HepG2 (cell line): Measurements from ENCODE around the gene HDLBP. TPM values are rescaled to one million over a fixed set of nuclear protein-coding genes. Genes with fewer than 3 reads are reported as not detected.

Experiments
- ATF7 ChIP-seq, 2 experiments: fragments of 450-650 bp in 1 of 2; sonication (generic) in 1 of 2; formaldehyde crosslinking in 1 of 2; IDR thresholded peaks; 2 replicates each; pipeline versions ENCODE4 v1.4.0 to v1.6.1; 2016 to 2020; ENCODE audit warnings: antibody characterized with exemption in 1 of 2, mild to moderate bottlenecking in 1 of 2, missing genetic modification reagents in 1 of 2
- CHCHD3 ChIP-seq: sonication (generic); formaldehyde crosslinking; IDR thresholded peaks from 2 replicates; pipeline ENCODE4 v1.8.0; 2022; ENCODE audit warnings: mild to moderate bottlenecking, missing genetic modification reagents, moderate library complexity
- DNMT3B ChIP-seq: conservative IDR thresholded peaks from 2 replicates; pipeline ENCODE4 v1.6.1; 2016; ENCODE audit warnings: missing biosample characterization, control low read depth
- ESRRA ChIP-seq: sonication (generic); formaldehyde crosslinking; IDR thresholded peaks from 2 replicates; pipeline ENCODE4 v1.5.1; 2020; ENCODE audit warnings: mild to moderate bottlenecking, low read depth, missing genetic modification reagents
- GATAD2A ChIP-seq: IDR thresholded peaks from 2 replicates; pipeline ENCODE4 v1.6.1; 2016
- KDM5A ChIP-seq: fragments of 200-600 bp; sonication (generic); IDR thresholded peaks from 2 replicates; pipeline ENCODE4 v1.7.0; 2018; ENCODE audit warnings: antibody characterized with exemption, mild to moderate bottlenecking, low read length, borderline replicate concordance
- MEIS1 ChIP-seq: sonication (generic); formaldehyde crosslinking; IDR thresholded peaks from 2 replicates; pipeline ENCODE4 v1.9.0; 2021; ENCODE audit warnings: mild to moderate bottlenecking, missing genetic modification reagents, moderate library complexity, borderline replicate concordance
- MLX ChIP-seq: IDR thresholded peaks from 2 replicates; pipeline ENCODE4 v1.6.1; 2016
- ONECUT2 ChIP-seq: sonication (generic); formaldehyde crosslinking; IDR thresholded peaks from 2 replicates; pipeline ENCODE4 v1.4.0; 2020; ENCODE audit warnings: missing genetic modification reagents
- PHF8 ChIP-seq: sonication (generic); formaldehyde crosslinking; IDR thresholded peaks from 2 replicates; pipeline ENCODE4 v1.5.0; 2020; ENCODE audit warnings: missing genetic modification reagents
- ZFP62 ChIP-seq: sonication (generic); formaldehyde crosslinking; IDR thresholded peaks from 2 replicates; pipeline ENCODE4 v1.4.0; 2020; ENCODE audit warnings: missing genetic modification reagents
- ZMAT3 ChIP-seq: sonication (generic); formaldehyde crosslinking; conservative IDR thresholded peaks from 2 replicates; pipeline ENCODE4 v1.7.0; 2021; ENCODE audit warnings: missing genetic modification reagents
- ZNF383 ChIP-seq: sonication (generic); formaldehyde crosslinking; IDR thresholded peaks from 2 replicates; pipeline ENCODE4 v1.4.0; 2020; ENCODE audit warnings: missing genetic modification reagents, mild to moderate bottlenecking, borderline replicate concordance
- ZNF605 ChIP-seq: sonication (generic); formaldehyde crosslinking; IDR thresholded peaks from 2 replicates; pipeline ENCODE4 v1.8.0; 2022; ENCODE audit warnings: mild to moderate bottlenecking, missing genetic modification reagents
- ZNF678 ChIP-seq: sonication (generic); formaldehyde crosslinking; IDR thresholded peaks from 2 replicates; pipeline ENCODE4 v1.4.0; 2020; ENCODE audit warnings: mild to moderate bottlenecking, missing genetic modification reagents
- ZNF761 ChIP-seq: sonication (generic); formaldehyde crosslinking; conservative IDR thresholded peaks from 2 replicates; pipeline ENCODE4 v1.4.0; 2020; ENCODE audit warnings: mild to moderate bottlenecking, missing genetic modification reagents
- ZNF800 ChIP-seq: sonication (generic); formaldehyde crosslinking; IDR thresholded peaks from 2 replicates; pipeline ENCODE4 v1.4.0; 2020; ENCODE audit warnings: missing genetic modification reagents
- ZSCAN20 ChIP-seq: sonication (generic); formaldehyde crosslinking; IDR thresholded peaks from 2 replicates; pipeline ENCODE4 v1.4.0; 2020; ENCODE audit warnings: missing genetic modification reagents, mild to moderate bottlenecking, borderline replicate concordance
- polyA plus RNA-seq, 8 experiments: library from polyadenylated mRNA; depleted of rRNA in 3 of 8; stranded (reverse) in 7 of 8; unstranded in 1 of 8; fragments of >200 nt; fragmentation: Illumina TruSeq in 4 of 8; extraction: Trizol in 4 of 8; gene quantifications; 2 replicates each; pipeline versions ENCODE4 v1.2.1 to v1.2.3, GENCODE V29; 2011 to 2016; ENCODE audit warnings: low read depth in 4 of 8, missing spikeins in 1 of 8, mixed read lengths in 1 of 8; ENCODE audit not compliant: insufficient read depth in 1 of 8
- total RNA-seq, 5 experiments: library from RNA; depleted of rRNA; stranded (reverse); fragments of >200 nt; fragmentation: Illumina TruSeq; extraction: Trizol; gene quantifications; 2 replicates each; pipeline ENCODE4 v1.2.3, GENCODE V29; 2016; ENCODE audit warnings: low read depth in 1 of 5
- TF ChIP-seq, protein P1 (sequence below): sonication (generic); formaldehyde crosslinking; IDR thresholded peaks from 2 replicates; pipeline ENCODE4 v1.5.1; 2020; ENCODE audit warnings: mild to moderate bottlenecking, missing genetic modification reagents
- TF ChIP-seq, protein P2 (sequence below): sonication (generic); formaldehyde crosslinking; IDR thresholded peaks from 2 replicates; pipeline ENCODE4 v1.8.1; 2023; ENCODE audit warnings: missing genetic modification reagents, inconsistent platforms, borderline replicate concordance

HDLBP gene
- total and polyA plus RNA-seq, 2 of the 13 experiments (the other 11 are each of a cell fraction or from before 2014, with no cell fraction given) = 464 to 707 TPM

- TF ChIP-seq, protein P1, sequence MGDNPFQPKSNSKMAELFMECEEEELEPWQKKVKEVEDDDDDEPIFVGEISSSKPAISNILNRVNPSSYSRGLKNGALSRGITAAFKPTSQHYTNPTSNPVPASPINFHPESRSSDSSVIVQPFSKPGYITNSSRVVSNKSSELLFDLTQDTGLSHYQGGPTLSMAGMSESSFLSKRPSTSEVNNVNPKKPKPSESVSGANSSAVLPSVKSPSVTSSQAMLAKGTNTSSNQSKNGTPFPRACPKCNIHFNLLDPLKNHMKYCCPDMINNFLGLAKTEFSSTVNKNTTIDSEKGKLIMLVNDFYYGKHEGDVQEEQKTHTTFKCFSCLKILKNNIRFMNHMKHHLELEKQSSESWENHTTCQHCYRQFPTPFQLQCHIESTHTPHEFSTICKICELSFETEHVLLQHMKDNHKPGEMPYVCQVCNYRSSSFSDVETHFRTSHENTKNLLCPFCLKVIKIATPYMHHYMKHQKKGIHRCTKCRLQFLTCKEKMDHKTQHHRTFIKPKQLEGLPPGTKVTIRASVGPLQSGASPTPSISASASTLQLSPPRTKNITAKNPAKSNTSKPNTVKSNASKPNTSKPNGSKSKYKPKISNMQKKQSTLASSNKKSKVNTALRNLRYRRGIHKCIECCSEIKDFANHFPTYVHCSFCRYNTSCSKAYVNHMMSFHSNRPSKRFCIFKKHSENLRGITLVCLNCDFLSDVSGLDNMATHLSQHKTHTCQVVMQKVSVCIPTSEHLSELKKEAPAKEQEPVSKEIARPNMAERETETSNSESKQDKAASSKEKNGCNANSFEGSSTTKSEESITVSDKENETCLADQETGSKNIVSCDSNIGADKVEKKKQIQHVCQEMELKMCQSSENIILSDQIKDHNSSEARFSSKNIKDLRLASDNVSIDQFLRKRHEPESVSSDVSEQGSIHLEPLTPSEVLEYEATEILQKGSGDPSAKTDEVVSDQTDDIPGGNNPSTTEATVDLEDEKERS = peak; percentile 98
- TF ChIP-seq ZMAT3 = peak; percentile 91
- no peak for TF ChIP-seq ZFP62 (CRISPR knock-in tag)
- no peak for TF ChIP-seq ESRRA (CRISPR knock-in tag)
- no peak for TF ChIP-seq ZNF605 (CRISPR knock-in tag)
- TF ChIP-seq, protein P2, sequence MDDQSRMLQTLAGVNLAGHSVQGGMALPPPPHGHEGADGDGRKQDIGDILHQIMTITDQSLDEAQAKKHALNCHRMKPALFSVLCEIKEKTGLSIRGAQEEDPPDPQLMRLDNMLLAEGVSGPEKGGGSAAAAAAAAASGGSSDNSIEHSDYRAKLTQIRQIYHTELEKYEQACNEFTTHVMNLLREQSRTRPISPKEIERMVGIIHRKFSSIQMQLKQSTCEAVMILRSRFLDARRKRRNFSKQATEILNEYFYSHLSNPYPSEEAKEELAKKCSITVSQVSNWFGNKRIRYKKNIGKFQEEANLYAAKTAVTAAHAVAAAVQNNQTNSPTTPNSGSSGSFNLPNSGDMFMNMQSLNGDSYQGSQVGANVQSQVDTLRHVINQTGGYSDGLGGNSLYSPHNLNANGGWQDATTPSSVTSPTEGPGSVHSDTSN (CRISPR knock-in tag) = no peak
- no peak for TF ChIP-seq KDM5A
- TF ChIP-seq ATF7 (IDR thresholded peaks at IDR 0.05) = no peak
- TF ChIP-seq ATF7 (CRISPR knock-in tag; IDR thresholded peaks at IDR 0.05) = no peak; the same call in 1 of the 2 replicates
- peak; percentile 91 for TF ChIP-seq PHF8 (CRISPR knock-in tag)
- peak; percentile 63; the same call in 1 of the 2 replicates for TF ChIP-seq ONECUT2 (CRISPR knock-in tag)
- no peak for TF ChIP-seq MLX (CRISPR knock-in tag)
- TF ChIP-seq ZNF678 (CRISPR knock-in tag) = peak; percentile 82; the same call in 1 of the 2 replicates
- peak; percentile 44 for TF ChIP-seq ZSCAN20 (CRISPR knock-in tag)
- TF ChIP-seq GATAD2A = no peak; the same call in 1 of the 2 replicates
- peak; percentile 62; the same call in 1 of the 2 replicates for TF ChIP-seq DNMT3B
- TF ChIP-seq MEIS1 (CRISPR knock-in tag) = peak; percentile 38; the same call in 1 of the 2 replicates
- no peak for TF ChIP-seq ZNF383 (CRISPR knock-in tag)
- TF ChIP-seq ZNF800 (CRISPR knock-in tag) = 0 out of 2 replicates have a peak, but pooled peaks have one; percentile 43
- peak; percentile 93; the same call in 1 of the 2 replicates for TF ChIP-seq CHCHD3 (CRISPR knock-in tag)
- no peak for TF ChIP-seq ZNF761 (CRISPR knock-in tag)
These were observed 583 bp upstream of the HDLBP start, which contains the start of gene SEPTIN2 (continued) for GRCh38 chr2:241315879-241316631.
